ENCODE results near the gene MYT1.

MYT1 gene

DNA sequence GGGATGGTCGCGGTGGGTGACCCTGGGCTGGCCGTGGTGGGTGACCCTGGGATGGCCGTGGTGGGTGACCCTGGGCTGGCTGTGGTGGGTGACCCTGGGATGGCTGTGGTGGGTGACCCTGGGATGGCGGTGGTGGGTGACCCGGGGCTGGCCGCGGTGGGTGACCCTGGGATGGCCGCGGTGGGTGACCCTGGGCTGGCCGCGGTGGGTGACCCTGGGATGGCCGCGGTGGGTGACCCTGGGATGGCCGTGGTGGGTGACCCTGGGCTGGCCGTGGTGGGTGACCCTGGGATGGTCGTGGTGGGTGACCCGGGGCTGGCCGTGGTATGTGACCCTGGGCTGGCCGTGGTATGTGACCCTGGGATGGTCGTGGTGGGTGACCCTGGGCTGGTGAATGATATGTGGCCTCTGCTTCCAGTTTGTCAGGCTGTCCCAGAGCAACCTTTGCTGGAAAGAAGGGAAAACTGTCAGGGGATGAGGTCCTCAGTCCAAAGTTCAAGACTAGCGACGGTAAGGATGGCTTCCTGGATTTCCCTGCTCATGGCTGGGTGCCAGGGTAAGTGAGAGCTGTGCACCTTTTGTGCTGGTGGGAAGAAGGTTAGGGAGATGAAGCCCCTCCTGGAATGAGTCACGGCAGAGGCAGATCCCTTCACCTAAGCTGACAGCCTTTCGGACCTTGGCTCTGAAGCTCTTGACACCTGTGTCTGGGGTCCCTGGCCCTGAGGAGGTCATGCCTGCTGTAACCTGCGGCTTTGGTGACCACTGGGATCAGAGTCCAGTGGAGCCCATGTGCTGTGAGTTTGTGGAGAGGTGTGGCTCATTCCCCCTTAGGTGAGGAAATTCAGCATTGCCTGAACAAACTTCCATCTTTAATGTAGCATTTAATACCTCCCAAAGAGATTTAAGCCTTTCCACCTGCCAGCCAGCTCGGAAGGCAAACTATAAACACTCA lies 72.2 kb downstream of the MYT1 start:
- DNase-seq: no peak

DNA sequence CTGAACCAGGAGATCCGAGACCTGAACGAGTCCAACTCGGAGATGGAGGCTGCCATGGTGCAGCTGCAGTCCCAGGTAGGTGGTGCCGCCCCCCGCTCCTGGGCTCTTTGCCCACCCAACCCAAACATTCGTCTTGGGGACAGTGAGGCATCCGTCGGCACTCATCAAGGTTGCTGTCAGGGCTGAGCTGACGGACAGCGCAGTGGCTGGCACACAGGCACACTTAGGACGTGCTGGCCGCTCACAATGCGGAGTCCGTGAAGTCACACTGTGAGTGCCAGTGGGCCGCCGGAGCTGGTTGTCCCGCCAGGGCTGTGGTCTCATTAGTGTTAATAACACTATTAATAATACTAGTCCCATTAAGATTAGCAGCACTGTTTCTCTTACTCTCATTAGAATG lies 73.1 kb downstream of the MYT1 start:
- DNase-seq: no peak

DNA sequence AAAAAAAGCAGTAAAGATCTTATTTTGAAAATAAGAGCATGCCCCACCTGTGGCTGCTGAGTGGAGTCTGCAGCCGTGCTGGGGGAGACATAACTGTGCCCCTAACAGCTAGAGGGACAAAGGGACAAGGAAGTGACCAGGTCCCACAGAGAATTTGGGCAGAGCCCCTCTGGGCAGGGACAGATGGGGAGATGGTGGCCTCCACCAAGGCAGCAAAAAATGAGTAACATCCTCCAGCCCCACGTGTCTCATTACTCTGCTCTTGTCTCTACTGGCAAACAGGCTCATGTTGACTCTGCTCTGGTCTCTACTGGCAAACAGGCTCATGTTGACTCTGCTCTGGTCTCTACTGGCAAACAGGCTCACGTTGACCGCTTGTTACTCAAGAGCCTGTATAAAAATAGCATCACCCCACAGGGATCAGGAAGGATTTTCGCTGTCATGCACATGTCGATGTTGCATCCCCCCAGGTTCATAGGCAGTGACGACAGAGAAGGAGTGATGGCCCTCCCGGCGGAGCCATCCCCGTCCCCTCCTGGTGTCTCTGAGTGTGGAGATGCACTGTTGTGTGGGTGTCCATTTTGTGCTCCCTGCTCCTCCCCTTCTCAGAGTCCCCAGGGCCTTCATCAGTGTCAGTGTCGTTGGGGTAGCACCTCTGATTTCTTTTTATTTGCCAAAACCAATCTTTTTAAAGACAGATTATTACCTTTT lies 74.0 kb downstream of the MYT1 start:
- DNase-seq: no peak

DNA sequence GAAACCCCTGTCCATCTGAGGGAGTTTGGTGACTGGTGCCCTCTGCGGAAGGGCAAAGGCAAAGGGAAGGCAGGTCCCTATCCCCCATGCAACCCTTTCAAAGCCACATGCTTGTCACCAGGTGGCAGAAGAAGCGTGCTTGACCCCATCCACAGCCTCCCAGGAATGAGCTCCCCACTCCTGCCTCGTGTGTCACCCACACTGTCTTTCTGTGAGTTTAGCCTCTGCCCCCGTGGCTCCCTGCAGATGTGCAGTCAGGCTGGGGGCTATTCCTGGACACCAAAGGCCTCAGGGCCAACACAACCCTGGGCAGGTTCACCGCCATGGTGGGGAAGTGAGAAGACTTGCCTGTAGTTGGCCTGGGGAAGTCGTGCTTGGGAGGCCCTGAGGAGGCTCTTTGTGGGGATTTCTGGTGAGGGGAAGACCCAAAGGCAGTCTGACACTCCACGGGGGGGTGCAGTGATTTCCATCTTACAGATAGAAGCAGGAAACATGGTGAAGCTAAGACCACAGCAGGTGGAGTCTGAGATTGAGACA lies 74.7 kb downstream of the MYT1 start:
- DNase-seq: no peak

DNA sequence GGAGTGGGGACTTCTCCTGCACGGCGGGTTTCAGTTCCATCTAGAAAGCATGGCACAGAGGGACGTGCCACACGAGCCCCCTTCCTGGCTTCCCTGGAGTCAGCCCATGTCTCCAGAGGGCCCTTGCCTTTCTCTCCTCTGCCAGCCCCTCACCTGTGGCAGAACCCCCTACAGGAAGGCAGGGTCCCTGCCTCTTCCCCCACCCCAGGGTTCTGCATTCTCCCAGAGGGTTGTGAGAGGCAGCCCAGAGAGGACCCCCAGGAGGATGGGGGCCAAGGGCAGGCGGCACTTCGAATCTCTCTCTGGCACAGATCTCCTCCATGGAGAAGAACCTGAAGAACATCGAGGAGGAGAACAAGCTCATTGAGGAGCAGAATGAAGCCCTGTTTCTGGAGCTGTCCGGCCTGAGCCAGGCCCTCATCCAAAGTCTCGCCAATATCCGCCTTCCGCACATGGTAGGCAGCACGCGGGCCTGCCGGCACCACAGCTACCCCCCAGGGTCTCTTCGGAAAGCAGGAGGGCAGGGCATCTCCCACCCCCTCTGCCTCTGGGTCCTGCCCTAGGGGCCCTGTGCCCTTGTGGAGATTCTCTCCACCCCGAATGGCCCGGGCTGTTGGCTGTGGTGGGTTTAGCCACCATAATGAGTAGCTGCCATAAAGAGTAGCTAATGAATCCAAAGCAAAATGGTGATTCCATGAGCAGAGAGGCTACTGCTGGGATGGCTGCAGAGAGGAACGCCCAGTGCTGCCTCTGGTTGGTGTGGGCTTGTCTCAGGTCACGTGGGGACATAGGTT lies 75.4 kb downstream of the MYT1 start:
- DNase-seq: no peak

DNA sequence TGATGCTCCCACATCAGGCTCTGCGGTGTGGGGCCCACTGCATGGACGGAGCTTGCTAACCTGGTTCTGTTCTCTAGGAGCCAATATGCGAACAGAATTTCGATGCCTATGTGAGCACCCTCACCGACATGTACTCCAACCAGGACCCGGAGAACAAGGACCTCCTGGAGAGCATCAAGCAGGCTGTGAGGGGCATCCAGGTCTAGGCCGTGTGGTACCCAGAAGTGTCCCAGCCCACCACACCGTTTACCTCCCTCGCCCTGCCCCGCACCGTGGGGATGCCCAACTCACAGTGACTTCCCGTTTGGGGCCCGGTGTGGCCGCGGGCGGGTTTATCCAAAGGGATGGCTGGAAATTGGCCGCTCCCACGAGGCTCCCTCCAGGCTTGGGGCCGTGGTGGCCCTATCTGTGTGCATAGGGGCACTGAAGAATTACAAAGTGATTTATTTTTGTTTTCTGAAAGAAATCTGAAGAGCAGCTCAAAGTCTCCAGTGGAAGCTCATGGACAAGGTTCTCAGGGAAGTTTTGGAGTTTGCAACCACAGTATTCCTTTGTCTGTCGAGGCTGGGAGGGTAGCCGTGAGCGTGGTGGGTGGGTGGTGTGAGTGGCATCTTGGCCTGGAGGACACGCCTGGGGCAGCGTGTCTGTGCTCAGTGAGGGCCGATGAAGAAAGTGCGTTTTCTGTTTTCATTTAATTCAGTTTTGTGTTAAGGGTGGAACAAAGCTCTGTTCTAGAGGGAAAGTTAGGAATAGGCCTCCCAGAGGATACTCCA lies 76.2 kb downstream of the MYT1 start:
- no peak for DNase-seq

DNA sequence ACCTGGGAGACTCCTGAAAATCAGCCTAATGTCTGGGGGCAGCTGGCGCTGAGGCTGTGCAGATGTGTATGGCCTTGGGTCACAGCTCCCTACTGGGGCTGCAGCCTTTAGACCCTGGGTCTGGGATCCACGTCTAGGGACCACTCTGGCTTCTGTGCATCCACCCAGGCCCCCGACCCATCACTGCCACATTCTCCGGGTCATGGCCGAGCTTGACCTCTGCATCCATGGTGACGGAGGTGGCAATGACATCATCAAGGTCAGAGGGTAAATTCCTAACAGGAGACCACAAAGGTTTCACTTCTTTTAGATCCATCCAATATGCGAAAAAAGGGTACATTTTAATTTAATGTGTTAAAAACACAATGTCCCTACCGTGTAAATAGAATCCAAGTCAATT lies 76.8 kb downstream of the MYT1 start:
- DNase-seq: no peak

DNA sequence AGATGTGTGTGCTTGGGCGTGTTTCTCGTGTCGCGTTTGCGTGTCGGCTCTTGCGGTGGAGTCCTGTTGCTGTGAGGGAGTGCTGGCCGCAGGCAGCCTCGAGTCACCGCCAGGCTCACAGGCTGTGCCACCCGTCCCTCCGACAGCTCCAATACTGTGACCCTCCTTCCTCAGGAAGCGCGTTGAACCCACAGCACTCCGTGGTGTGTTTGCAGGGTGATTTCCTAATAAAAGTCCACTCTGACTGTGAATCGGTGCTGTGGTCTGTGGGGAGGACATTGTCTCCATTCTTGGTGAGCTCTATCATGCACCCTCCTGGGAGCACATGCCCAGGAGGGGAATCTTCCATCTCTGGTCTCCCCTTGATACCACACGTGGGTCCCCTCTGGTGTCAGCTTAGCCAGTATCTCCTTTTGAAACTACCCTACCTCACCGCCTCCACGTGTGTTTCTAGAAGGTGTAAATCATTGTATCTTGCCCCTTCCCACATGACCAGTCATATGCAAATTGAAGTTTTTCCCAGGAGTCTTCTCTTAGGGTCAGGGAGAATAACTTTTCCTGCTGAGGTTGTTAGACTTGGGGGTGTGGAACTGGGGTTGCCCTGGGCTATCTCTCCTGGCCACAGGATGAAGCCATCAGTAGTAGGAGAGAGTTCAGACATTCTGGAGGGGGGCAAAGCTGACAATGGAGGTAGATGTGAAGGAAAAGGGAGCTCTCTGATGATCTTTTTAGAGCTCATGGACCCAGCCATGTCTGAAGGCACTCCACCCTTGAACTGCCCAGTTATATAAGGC lies 77.9 kb downstream of the MYT1 start:
- DNase-seq: no peak

DNA sequence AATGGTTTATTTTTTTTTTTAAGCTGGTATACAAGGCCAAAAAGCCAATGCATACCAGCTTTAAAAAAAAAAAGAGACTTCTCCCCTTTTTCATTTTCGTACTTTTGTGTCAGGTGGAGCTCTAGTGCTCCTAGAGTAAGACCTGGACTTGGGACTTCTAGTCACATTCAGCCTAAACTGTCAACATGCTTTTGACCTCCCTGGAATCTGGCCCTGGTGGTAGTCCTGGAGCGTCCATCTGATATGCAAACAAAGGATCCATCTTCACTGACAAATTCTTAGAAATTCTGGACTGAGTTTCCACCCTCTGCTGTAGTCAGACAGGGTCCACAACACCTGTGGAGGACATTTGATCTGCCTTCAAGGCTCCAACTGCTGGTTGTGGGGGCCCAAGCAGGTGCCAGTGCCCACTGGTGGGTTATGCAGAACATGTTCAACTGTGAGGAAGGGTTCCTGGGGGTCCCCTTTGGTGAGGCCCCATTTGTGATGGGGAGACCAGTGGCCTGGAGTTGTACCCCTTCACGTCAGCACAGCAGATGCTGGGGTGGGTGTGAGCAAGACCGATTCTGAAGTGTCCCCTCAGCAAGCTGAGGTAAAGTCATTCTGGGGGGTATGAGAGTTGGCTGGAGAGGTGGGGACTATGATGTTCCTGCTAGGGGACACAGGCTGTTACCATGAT lies 78.7 kb downstream of the MYT1 start:
- DNase-seq: no peak

DNA sequence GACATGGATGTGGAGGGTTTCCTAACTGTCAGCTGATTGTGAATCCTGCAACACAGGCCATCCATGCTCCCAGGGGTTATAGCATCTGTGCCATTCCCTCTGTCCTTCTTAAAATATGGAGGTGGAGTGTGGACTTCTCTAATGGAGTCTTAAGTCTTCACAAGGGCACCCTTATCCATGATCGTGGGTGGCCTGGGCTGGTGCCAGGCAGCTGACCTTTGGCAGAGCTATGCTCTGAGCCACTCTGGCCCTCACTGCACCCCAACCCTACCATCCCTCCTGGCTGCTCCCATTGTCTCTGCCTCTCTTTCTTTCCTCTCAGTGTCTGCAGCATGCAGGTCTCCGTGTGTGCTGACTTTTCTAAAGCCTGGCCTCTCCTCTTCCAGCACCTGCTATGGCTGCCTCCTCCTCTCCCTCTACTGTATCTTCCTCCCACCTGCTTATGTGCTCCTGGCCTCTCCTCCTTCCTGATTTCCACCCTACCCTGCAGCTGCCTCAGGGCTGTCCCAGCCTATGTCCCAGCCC lies 80.1 kb downstream of the MYT1 start:
- DNase-seq: no peak

DNA sequence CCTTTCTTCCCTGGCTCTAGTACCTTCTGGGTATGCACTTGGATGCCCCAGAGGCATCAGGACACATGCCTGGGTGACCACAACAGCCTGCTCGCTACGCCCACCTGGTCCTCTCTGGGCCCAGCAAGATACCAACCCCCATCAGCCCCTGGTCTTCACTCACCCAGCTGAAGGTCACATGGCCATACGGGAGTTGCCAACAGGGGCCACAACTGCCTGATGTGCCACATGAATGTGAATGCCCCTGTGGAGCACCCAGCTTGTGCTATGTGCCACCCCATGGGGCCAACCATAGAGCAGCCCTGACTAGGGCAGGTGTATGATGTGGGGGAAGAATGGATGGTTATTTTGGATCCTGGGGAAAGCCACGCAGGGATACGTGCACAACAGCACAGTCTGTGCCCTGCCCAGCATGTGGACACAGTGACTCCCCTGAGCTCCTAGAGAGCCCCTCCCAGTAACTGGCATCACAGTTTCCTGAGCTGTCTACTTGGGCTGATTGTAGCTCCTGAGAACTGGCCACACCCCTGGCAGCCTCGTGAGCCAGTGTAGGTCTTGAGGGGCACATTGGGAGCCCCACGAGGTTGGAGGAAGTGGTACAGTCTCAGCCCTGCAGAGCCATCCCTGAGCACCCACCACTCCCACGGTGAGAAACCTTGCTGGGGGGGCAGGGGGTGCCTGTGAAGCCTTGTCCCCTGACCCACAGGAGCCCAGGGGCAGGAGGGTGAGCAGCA lies 80.8 kb downstream of the MYT1 start:
- no peak for DNase-seq

DNA sequence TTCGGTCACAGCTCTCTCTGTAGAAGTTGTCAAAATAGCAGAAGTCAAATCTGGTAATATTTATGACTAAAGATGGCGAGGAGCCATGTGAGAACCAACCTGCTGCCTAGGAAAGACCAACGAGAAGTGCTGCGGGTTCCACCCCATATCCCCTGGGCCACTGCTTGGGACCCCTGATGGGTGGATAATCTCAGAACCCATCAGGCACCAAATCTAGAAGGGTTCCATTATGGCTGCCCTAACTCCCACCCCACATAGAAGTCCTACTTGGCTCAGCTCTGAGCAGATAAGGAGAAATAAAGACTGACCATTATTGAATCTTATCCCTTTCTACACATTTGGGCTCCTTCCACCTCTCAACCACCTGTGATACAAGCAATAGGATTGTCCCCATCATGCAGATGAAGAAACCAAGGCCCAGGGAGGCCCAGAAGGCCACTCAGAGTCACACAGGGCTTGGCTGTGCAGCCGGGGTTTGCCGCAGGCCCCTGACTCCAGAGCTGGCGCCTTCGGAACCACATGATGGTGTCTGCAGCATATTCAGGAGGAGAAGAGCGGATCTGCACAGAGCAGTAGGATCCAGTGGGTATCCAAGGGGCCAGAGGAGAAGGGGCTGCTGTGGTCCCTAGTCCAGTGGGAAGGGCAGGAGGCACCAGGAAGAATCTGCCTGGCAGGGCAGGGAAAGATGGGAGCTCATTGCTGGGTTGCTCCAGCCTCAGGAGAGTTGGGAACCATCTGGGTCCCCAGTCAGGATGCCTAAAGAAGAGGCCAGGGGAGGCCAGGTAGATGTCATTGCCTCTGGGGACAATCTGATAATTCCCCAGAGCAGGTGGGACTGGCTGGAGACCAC lies 81.7 kb downstream of the MYT1 start:
- DNase-seq: no peak

DNA sequence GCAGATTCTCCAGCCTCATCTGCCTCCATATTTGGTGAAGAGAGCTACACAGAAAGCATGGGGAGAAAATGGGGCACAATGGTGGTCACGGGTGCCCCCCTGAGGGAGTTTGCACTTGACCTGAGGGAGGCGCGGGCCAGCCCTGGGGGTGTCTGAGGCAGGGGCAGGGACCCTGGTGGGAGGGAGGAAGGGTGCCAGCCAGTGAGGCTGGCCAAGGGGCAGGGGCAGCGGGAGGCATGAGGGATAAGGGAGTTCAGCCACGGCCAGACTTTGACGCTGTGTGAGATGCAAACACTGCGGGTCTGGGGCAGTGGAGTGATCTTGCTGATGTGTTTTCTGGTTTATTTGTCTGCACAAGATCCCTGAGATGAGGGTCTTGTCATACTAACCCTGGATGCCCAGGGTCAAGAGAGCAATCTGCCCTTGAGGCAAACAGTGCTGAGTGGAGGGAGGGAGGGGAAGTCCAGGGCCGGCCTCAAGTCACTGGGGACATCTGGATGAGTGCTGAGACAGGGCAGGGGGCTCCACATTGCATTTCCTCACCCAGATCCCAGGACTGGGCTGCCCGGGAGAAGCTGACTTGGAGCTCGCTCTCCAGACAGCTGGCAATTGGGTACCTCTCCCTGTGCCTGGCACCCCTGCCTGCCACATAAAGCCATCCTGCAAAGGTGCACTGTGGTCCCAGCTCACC lies 82.5 kb downstream of the MYT1 start:
- no peak for DNase-seq

DNA sequence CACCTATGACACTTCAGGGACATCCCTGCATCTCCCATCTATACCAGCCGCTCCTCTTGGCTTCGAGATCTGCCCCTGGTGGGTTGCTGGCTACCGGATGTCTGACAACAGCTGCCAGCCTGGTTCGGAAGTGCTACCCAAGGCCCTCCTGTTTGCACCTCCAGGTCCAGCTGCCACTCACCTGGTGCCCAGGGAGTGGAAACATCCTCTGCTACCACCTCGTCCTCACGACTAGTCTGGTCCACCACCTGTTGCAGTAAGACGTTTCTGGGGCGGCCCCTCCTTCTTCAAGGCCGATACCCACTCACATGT lies 83.0 kb downstream of the MYT1 start:
- DNase-seq: no peak

DNA sequence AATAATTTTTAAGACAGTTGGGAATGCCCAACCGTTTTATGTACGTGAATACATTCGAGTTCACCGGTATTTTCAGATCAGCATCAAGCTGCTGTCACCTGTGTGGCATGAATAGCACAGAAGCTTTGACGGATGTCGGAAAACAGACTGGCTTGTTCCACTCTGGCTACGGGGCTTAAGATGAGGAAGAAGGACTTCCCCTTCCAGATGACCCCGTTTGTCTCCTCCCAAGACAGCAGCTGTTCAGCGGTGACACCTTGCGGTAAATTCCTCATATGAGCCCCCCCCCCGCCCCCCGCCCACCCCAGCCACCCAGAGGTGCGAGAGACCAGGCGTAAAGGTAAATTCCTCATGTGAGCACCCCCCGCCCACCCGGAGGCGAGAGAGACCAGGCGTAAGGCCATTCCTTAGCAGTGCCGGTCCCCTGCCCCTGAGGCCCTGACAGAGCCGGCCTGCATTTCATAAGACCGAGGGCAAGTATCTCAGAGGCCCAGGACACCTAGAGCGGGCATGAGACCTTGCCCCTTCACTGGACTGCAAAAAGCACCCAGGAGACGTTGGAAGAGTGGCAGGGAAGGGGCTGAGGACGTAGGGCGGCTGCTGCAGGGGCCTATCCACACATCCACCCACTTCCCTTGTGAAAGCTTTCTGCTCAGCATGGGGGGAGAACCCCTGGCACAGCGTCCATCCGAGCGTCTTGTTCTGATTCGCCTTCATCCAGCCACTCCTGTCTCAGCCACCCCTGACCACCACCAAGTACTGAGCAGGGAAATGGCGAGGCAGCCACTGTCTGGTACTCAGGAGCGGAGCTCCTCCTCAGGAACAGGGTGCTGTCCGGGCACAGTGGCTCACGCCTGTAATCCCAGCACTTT lies 84.0 kb downstream of the MYT1 start:
- no peak for DNase-seq

DNA sequence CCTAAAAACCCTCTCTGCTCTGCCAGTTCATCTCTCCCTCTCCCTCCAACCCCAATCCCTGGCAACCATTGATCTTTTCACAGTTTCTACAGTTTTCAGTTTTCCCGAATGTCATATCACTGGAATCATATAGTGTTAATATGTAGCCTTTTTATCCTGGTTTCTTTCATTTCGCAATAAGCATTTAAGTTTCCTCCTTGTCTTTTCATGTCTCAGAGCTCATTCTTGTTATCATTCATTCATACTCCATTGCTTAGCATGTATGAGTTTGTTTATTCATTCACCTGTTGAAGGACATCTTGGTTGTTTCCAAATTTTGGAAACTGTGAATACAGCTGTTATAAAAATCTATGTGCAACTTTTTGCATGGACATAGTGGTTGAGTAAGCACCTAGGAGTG lies 85.8 kb downstream of the MYT1 start:
- no peak for DNase-seq

DNA sequence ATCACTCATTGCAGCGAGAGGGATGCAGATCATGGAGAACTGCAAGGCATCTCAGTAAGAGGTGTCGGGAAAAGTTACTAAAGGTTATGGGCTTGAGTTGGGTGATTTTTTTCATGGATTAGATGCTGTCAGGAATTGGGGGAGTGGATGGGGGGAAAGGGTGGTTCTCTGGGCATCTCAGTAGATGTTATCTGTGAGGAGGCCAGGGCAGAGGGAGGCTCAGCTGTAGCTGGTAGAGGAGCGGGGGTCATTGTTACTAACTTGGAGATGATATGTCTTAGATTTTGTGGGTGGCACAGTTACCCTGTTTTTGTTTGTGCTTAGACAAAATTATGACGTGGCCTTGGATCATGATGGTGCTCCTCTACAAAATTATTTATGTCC lies 88.7 kb downstream of the MYT1 start:
- no peak for DNase-seq

DNA sequence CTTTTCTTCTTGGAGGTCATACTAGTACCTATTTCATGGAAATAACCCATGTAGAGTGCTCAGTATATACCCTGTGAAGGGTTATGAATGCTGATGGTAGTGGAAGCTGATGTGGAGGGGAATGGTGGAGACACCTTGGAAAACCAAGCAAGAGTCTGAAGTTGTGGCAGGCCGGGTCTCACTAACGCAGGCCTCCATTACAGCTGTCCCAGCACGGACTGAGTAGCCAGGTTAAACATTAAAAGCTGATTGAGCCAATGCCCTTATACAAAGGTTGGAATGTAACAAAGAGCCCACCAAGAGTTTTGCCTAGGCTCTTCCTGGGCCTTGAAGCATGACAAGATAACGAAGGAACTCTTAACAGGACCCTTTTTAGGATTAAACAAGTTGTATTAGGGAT lies 89.2 kb downstream of the MYT1 start:
- DNase-seq: no peak

Measured in NCI-H1436 (cell line).